GM19397 (cell line): ENCODE measurements around the gene MYOG.

Source experiments
- ATAC-seq: cut with Tn5 transposase; IDR thresholded peaks from one replicate; pipeline ENCODE4 v1.9.1; 2021; ENCODE audit warnings: mild to moderate bottlenecking, moderate library complexity; ENCODE audit not compliant: unreplicated experiment

The MYOG gene

GRCh38 chr1:203049077-203049476, 36.7 kb downstream of the MYOG start:
- ATAC-seq: no peak

- ATAC-seq: no peak
Measured at GRCh38 chr1:203048555-203049051, 37.2 kb downstream of the MYOG start.

GRCh38 chr1:203048086-203048485, 37.7 kb downstream of the MYOG start:
- no peak for ATAC-seq

GRCh38 chr1:203046984-203047630, 38.7 kb downstream of the MYOG start:
- ATAC-seq: no peak

GRCh38 chr1:203045821-203046594, 39.8 kb downstream of the MYOG start:
- ATAC-seq: no peak

GRCh38 chr1:203045336-203045735, 40.5 kb downstream of the MYOG start:
- no peak for ATAC-seq

- no peak for ATAC-seq
Measured at GRCh38 chr1:203044546-203045250, 41.1 kb downstream of the MYOG start.

- no peak for ATAC-seq
Measured at GRCh38 chr1:203043830-203044545, 41.8 kb downstream of the MYOG start.

GRCh38 chr1:203041351-203041932, 44.4 kb downstream of the MYOG start:
- no peak for ATAC-seq

GRCh38 chr1:203040513-203041275, 45.1 kb downstream of the MYOG start:
- no peak for ATAC-seq

- no peak for ATAC-seq
Measured at GRCh38 chr1:203039609-203040512, 46.0 kb downstream of the MYOG start.

GRCh38 chr1:203038891-203039608, 46.8 kb downstream of the MYOG start:
- ATAC-seq: no peak

GRCh38 chr1:203038217-203038741, 47.5 kb downstream of the MYOG start:
- ATAC-seq: no peak

GRCh38 chr1:203037509-203038190, 48.2 kb downstream of the MYOG start:
- ATAC-seq: no peak

- ATAC-seq: no peak
Measured at GRCh38 chr1:203036537-203036936, 49.3 kb downstream of the MYOG start.

- ATAC-seq: no peak
Measured at GRCh38 chr1:203036135-203036534, 49.7 kb downstream of the MYOG start.
